ENCODE data around the gene ZNF148.

GRCh38 chr3:125294411-125294810 lies 80.7 kb downstream of the ZNF148 start:
- no peak for TF ChIP-seq POLR2A (IDR thresholded peaks at IDR 0.05)
- TF ChIP-seq CTCF (IDR thresholded peaks at IDR 0.05): no peak
